COLO668 (cell line): ENCODE measurements around the gene MINDY3.
"Not testable (repeated sequence)": the region's sequence is repeated elsewhere in the genome, so short reads cannot be mapped to it uniquely, and the experiment has no call there.

Source experiments
- DNase-seq: peaks from one replicate; lab custom pipeline; 2025; ENCODE audit not compliant: unreplicated experiment; lab: John Stamatoyannopoulos, UW

Gene MINDY3

GRCh38 chr10:15781381-15781960 lies 78.8 kb downstream of the MINDY3 start:
- no peak for DNase-seq

- no peak for DNase-seq
Measured at GRCh38 chr10:15780353-15781135, 79.8 kb downstream of the MINDY3 start.

- no peak for DNase-seq
Measured at GRCh38 chr10:15775513-15775912, 84.8 kb downstream of the MINDY3 start.

GRCh38 chr10:15774534-15774933 lies 85.8 kb downstream of the MINDY3 start:
- DNase-seq = not testable (repeated sequence)

GRCh38 chr10:15764892-15765454 lies 95.3 kb downstream of the MINDY3 start:
- DNase-seq = no peak

- no peak for DNase-seq
Measured at GRCh38 chr10:15763006-15763405, 97.3 kb downstream of the MINDY3 start.

- not testable (repeated sequence) for DNase-seq
Measured at GRCh38 chr10:15762239-15762638, 98.1 kb downstream of the MINDY3 start.

GRCh38 chr10:15761224-15761623 lies 99.1 kb downstream of the MINDY3 start:
- not testable (repeated sequence) for DNase-seq

GRCh38 chr10:15760681-15761080 lies 99.6 kb downstream of the MINDY3 start:
- no peak for DNase-seq

- DNase-seq = no peak
Measured at GRCh38 chr10:15759265-15759664, 101.0 kb downstream of the MINDY3 start.

- DNase-seq = no peak
Measured at GRCh38 chr10:15758618-15759017, 101.7 kb downstream of the MINDY3 start.

GRCh38 chr10:15754937-15755336 lies 105.4 kb downstream of the MINDY3 start:
- no peak for DNase-seq

GRCh38 chr10:15751046-15751445 lies 109.3 kb downstream of the MINDY3 start:
- DNase-seq = no peak

- no peak for DNase-seq
Measured at GRCh38 chr10:15748126-15748525, 112.2 kb downstream of the MINDY3 start.

- no peak for DNase-seq
Measured at GRCh38 chr10:15747632-15748031, 112.7 kb downstream of the MINDY3 start.

- no peak for DNase-seq
Measured at GRCh38 chr10:15745751-15746150, 114.6 kb downstream of the MINDY3 start.

- peak; percentile 15 for DNase-seq
Measured at GRCh38 chr10:15744217-15744865, 116.0 kb downstream of the MINDY3 start.

GRCh38 chr10:15743443-15743842 lies 116.9 kb downstream of the MINDY3 start:
- DNase-seq = no peak

- DNase-seq = no peak
Measured at GRCh38 chr10:15742836-15743235, 117.5 kb downstream of the MINDY3 start.

GRCh38 chr10:15742102-15742501 lies 118.2 kb downstream of the MINDY3 start:
- no peak for DNase-seq

GRCh38 chr10:15741581-15741980 lies 118.7 kb downstream of the MINDY3 start:
- DNase-seq = no peak

- DNase-seq = no peak
Measured at GRCh38 chr10:15740261-15740660, 120.0 kb downstream of the MINDY3 start.
